ENCODE results near the gene OR10K2. TPM values are rescaled to one million over a fixed set of nuclear protein-coding genes. Genes with fewer than 3 reads are reported as not detected.

The OR10K2 gene
- total RNA-seq, 1 experiment from 2014 or later = not detected

- CTCF ChIA-PET = no interaction called here
- H3K27me3 Mint-ChIP-seq (ENCODE audit: low read depth) = no peaks in the 10 kb centered on the region; the same call in 1 of the 2 replicates
- no peak within 1 kb of the TSS for H3K27ac Mint-ChIP-seq
- ATAC-seq (no peak), DNase-seq (ENCODE audit: low spot score) (no peak)
- TF ChIP-seq NR3C1 (CRISPR knock-in tag; conservative IDR thresholded peaks at IDR 0.05; ENCODE audit: low read depth) = no peak
- no peak for TF ChIP-seq ZBTB43 (CRISPR knock-in tag; IDR thresholded peaks at IDR 0.05)
- TF ChIP-seq ZNF232 (CRISPR knock-in tag; IDR thresholded peaks at IDR 0.05) = no peak
- TF ChIP-seq GABPB1 (CRISPR knock-in tag; IDR thresholded peaks at IDR 0.05) = no peak
- TF ChIP-seq MXD4 (CRISPR knock-in tag; IDR thresholded peaks at IDR 0.05; ENCODE audit: borderline replicate concordance) = no peak
- TF ChIP-seq ATF2 (CRISPR knock-in tag; IDR thresholded peaks at IDR 0.05; ENCODE audit: borderline replicate concordance, low read depth) = no peak
- TF ChIP-seq ELF4 (CRISPR knock-in tag; IDR thresholded peaks at IDR 0.05; ENCODE audit: low read depth) = no peak
- TF ChIP-seq USF1 (CRISPR knock-in tag; IDR thresholded peaks at IDR 0.05) = no peak
- H3K4me1 Mint-ChIP-seq = peaks cover 3% of the 10 kb centered on the region; the same call in 1 of the 2 replicates
- POLR2A ChIA-PET = no interaction called here
- no peaks in the 10 kb centered on the region for H3K36me3 Mint-ChIP-seq
- H3K9me3 Mint-ChIP-seq = no peaks in the 10 kb centered on the region
- H3K4me3 Mint-ChIP-seq = no peak within 1 kb of the TSS
Measured at GRCh38 chr1:158398818-158399514, 27.1 kb downstream of the OR10K2 start, which contains the start of gene OR10T2. TSS of gene OR10T2 (minus strand) at chr1:158399466. CDS start at chr1:158399466, 0 bp downstream.

GRCh38 chr1:158396646-158397045 is 29.4 kb downstream of the OR10K2 start:
- Mint-ChIP-seq H3K9me3 (no peaks in the 10 kb centered on the region), H3K27ac (no peak overlapping the region)
- TF ChIP-seq ARID4B (CRISPR knock-in tag; IDR thresholded peaks at IDR 0.05; ENCODE audit: borderline replicate concordance) (no peak), AFF4 (CRISPR knock-in tag; IDR thresholded peaks at IDR 0.05; ENCODE audit: borderline replicate concordance) (no peak), ESRRA (CRISPR knock-in tag; IDR thresholded peaks at IDR 0.05; ENCODE audit: borderline replicate concordance) (no peak), PRRX2 (CRISPR knock-in tag; IDR thresholded peaks at IDR 0.05) (no peak), TEAD4 (CRISPR knock-in tag; IDR thresholded peaks at IDR 0.05) (no peak), FOXP1 (CRISPR knock-in tag; IDR thresholded peaks at IDR 0.05; ENCODE audit: borderline replicate concordance) (no peak), NR2C2 (CRISPR knock-in tag; IDR thresholded peaks at IDR 0.05) (no peak), ERG (CRISPR knock-in tag; IDR thresholded peaks at IDR 0.05) (no peak), ZNF317 (CRISPR knock-in tag; IDR thresholded peaks at IDR 0.05; ENCODE audit: borderline replicate concordance, low read depth) (no peak), TCF7 (CRISPR knock-in tag; IDR thresholded peaks at IDR 0.05; ENCODE audit: low read depth) (no peak), CDX4 (CRISPR knock-in tag; IDR thresholded peaks at IDR 0.05; ENCODE audit: borderline replicate concordance) (no peak), MAX (CRISPR knock-in tag; IDR thresholded peaks at IDR 0.05) (no peak)

More at GRCh38 chr1:158396646-158397045, 29.4 kb downstream of the OR10K2 start:
- ChIA-PET POLR2A (no interaction called here), CTCF (no interaction called here)
- Mint-ChIP-seq H3K4me1 (peaks cover 3% of the 10 kb centered on the region; the same call in 1 of the 2 replicates), H3K36me3 (no peaks in the 10 kb centered on the region), H3K27me3 (ENCODE audit: low read depth) (no peaks in the 10 kb centered on the region; the same call in 1 of the 2 replicates), H3K4me3 (no peak overlapping the region)
- ATAC-seq (no peak), DNase-seq (ENCODE audit: low spot score) (no peak)

All from WTC11 (cell line).